Coronary artery (tissue), 2 donors: ENCODE measurements around the gene ZBTB20.

Experiments used
- DNase-seq: peaks from one replicate; pipeline ENCODE4 v3.0.0-alpha.2; 2017; ENCODE audit warnings: low spot score
- H3K27ac ChIP-seq, 2 donors: fragments of 200-600 bp; sonication (generic); one replicate each; pipeline ENCODE4 v1.5.1; 2016 to 2019
- H3K4me3 ChIP-seq: fragments of 200-600 bp; sonication (generic); 2 replicates; pipeline ENCODE4 v1.5.1; 2016; ENCODE audit warnings: mild to moderate bottlenecking, moderate library complexity
- CTCF ChIP-seq: fragments of 200-600 bp; sonication (generic); IDR thresholded peaks from one replicate; pipeline ENCODE4 v1.5.1; 2019; ENCODE audit warnings: antibody characterized with exemption

The ZBTB20 gene

GRCh38 chr3:114721209-114721608 is 425.9 kb downstream of the ZBTB20 start:
- TF ChIP-seq CTCF = no peak

GRCh38 chr3:114718898-114719210 is 428.2 kb downstream of the ZBTB20 start:
- TF ChIP-seq CTCF = no peak
- Histone ChIP-seq H3K27ac (no peak overlapping the region), H3K4me3 (no peak overlapping the region)
- no peak for DNase-seq

More at GRCh38 chr3:114721209-114721608, 425.9 kb downstream of the ZBTB20 start:
- no peak overlapping the region for H3K4me3 ChIP-seq
- DNase-seq = no peak
- H3K27ac ChIP-seq = no peak overlapping the region

DNA sequence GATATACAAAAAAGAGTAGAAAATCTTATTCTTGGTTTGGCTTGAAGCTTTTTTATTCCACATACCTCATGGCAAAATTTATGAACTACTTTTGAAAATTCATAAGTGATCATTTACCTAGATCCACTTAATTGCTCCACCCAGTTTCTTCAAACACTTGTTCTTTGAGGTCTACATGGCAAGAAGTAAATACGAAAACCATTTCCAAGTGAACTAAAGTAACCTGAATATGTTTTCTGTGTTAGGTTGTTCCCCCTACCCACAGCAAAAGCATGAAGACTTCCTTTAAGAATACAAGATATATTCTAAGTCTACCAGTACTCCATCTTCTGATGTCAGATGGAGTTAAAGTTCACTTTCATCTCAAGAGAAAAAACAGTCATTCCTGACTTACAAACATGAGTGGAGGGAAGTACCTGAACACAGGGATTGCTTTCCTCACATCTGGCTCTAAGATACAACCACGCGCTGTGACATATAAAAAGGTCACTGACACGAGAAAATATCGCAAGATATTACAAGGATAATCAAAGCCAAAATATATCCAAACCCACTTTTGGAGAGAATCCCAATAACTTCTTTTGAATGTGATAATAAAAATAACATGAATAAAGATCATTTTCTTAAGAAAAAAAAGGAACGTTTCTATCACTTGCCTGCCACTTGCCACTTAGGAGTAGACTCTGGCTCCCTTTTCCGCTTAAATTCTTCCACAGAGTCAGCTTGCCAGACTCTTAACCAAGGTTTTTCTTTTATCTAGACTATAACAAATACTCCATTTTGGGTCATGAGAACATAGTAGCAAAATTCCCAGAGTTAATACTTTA is 428.8 kb downstream of the ZBTB20 start:
- no peak for TF ChIP-seq CTCF
- Histone ChIP-seq H3K4me3 (no peak overlapping the region), H3K27ac (no peak overlapping the region)
- no peak for DNase-seq

DNA sequence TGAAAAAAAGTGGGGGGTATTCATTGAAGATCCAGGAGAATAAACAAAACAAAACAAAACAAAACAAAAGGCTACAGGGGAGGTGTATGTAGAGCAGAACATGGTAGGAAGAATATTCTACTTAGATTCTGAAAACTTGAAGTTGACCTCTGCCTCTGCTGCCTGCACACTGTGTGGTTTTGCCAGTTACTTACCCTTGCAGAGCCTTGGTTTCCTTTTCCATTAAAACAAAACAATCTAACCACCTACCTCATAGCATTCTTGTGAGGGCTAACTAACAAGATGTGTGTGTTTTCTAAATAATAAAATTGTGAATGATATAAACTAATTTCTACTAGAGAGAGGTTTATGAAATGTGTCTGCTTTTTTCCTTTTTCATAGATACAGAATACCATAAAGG is 430.2 kb downstream of the ZBTB20 start:
- no peak overlapping the region for H3K27ac ChIP-seq
- no peak for TF ChIP-seq CTCF
- DNase-seq = no peak
- no peak overlapping the region for H3K4me3 ChIP-seq

- TF ChIP-seq CTCF = no peak
- DNase-seq = no peak
- no peak overlapping the region for H3K27ac ChIP-seq
- H3K4me3 ChIP-seq = no peak overlapping the region
Observed at GRCh38 chr3:114716126-114716525, 431.0 kb downstream of the ZBTB20 start.

DNA sequence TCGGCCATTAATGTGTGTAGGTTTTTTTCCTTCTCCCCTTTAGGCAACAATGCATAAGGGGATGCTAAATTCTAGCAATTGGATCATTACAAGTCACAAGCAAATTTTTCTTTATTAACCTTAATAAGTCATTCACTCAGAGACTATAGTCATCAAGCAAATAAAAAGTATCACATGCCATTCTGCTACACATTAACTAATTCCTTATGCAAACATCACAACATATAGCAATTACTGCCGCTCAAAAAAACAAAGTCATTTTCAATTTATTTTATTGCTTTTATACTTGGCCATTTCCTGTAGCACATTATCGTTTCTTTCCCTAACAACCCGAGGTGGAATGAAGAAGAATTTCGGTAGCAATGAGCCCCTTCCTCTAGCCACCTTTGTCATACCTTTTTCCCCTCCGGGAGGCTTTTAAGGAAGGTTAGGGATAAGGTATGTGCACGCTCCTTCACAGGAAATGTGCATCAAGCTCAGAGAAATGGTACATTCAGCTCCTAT is 432.1 kb downstream of the ZBTB20 start:
- DNase-seq = no peak
- TF ChIP-seq CTCF = no peak
- Histone ChIP-seq H3K4me3 (no peak overlapping the region), H3K27ac (no peak overlapping the region)

DNA sequence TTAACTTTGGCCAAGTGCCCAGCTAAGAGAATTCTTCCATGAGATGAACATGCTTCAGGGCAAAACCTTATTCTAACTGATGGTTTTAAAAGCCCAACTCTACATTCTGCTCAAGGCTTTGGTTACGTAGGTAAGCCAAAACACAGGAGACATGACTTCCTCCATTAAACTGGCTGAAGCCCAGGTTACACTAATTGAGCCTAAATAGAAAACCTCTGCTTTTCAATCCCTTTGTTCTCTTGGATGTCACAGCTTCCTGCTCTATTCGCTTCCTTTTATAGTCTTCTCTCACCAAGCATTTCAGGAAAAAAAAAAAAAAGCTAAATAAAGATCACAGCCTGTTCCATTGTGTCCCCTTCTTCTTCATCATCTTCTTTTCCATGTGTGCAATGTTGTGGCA is 432.9 kb downstream of the ZBTB20 start:
- Histone ChIP-seq H3K27ac (no peak overlapping the region), H3K4me3 (no peak overlapping the region)
- TF ChIP-seq CTCF = no peak
- DNase-seq = no peak
